NCI-H1930 (cell line): ENCODE data around the gene STEAP3.
A peak's percentile ranks its signal among the peaks of the same experiment; 100 is the strongest.
"Not testable (repeated sequence)": the region's sequence is repeated elsewhere in the genome, so short reads cannot be mapped to it uniquely, and the experiment has no call there.

Experiments
- DNase-seq, 2 experiments: peaks; one replicate each; lab custom pipeline; 2025; lab: John Stamatoyannopoulos, UW

STEAP3 gene

DNA sequence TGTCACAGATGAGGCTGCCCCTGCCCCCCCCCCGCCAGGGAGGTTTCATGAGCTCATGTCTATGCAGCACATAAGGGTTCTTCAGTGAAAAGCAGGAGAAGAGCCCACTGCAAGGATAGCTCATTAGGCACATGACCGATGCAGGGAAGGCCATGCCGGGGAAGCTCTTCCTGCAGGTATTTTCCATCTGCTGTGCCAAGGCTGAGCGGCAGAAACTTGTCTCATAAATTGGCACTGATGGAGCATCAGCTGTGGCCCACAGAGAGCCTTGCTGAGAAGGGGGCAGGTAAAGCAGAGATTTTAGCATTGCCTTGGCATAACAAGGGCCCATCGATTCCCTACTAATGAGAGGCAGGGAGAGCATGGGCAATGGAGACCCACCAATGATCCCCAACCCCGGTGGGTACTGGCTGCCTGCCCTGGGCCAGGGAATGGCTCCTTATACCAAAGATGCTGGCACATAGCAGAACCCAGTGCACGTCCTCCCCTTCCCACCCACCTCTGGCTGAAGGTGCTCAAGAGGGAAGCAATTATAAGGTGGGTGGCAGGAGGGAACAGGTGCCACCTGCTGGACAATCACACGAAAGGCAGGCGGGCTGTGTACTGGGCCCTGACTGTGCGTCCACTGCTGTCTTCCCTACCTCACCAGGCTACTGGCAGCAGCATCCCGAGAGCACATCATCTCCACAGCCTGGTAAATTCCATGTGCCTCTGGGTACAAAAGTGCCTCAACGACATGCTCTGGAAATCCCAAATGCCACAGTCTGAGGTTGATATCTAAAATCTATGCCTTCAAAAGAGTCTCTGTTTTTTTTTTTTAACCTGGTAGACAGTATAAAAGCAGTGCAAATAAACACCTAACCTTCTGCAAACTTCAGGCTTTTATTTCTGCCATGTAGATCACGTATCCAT is 41.4 kb downstream of the STEAP3 start:
- DNase-seq, result no peak

- no peak for DNase-seq
Measured at GRCh38 chr2:119265693-119266066, 42.0 kb downstream of the STEAP3 start.

- no peak for DNase-seq
Measured at GRCh38 chr2:119266091-119266589, 42.5 kb downstream of the STEAP3 start.

GRCh38 chr2:119267604-119268003 is 44.0 kb downstream of the STEAP3 start:
- no peak for DNase-seq

- no peak for DNase-seq
Measured at GRCh38 chr2:119276864-119277263, 53.2 kb downstream of the STEAP3 start.

- DNase-seq, result not testable (repeated sequence)
Measured at GRCh38 chr2:119278385-119278784, 54.8 kb downstream of the STEAP3 start.

GRCh38 chr2:119278946-119279345 is 55.3 kb downstream of the STEAP3 start:
- no peak for DNase-seq

GRCh38 chr2:119279666-119280065 is 56.0 kb downstream of the STEAP3 start:
- no peak for DNase-seq

DNA sequence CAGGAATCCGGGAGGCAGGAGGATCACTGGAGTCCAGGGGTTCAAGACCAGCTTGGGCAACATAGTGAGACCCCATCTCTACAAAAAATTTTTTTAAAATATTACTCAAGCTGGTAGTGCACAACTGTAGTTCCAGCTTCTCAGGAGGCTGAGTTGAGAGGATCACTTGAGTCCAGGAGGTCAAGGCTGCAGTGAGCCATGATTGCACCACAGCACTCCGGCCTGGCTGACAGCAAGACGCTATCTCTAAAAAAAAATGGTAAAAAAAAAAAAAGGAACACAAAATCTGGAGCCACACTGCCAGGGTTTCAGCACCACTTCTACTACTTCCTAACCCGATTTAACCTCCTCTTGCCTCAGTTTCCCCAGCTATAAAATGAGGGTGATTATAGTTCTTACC is 57.0 kb downstream of the STEAP3 start:
- DNase-seq, result no peak

DNA sequence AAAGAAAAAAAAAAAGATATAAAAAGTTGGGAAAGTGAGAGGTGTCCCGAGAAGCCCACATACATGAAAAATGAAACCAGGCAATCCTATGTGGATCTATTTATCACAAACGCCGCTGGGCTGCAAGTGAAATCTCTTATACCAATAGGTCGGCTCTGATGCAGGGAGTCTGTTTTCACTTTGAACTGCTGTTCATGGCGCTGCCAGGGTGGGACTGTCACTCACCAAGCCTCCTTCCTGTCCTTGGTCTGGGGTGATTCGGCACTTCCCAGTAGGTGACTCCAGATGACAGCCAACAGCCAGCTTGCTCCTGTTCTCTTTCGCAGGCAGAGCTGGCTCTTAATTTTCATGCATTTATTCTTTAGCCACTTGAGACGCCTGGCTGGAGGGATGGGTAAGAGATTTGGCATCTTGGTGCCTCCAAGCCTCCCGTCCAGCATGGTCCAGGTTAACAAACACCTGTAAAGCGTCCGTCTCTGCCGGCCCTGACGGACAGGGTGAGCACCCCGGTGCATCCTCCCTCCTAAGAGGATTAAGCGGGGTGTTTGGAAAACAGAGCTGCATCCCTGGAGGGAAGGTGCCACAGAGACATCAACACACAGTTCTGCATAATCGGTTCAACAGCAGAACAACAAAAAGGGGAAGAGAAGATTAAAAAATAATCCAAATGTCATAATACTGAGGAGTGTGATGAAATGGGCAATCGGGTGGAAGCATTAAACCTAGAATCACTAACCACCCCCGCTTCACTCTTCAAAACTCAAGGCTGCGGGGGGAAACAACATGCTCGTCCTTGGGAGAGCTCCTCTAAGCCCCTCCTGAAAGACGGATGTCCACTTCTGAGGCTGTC is 58.7 kb downstream of the STEAP3 start:
- no peak for DNase-seq

DNA sequence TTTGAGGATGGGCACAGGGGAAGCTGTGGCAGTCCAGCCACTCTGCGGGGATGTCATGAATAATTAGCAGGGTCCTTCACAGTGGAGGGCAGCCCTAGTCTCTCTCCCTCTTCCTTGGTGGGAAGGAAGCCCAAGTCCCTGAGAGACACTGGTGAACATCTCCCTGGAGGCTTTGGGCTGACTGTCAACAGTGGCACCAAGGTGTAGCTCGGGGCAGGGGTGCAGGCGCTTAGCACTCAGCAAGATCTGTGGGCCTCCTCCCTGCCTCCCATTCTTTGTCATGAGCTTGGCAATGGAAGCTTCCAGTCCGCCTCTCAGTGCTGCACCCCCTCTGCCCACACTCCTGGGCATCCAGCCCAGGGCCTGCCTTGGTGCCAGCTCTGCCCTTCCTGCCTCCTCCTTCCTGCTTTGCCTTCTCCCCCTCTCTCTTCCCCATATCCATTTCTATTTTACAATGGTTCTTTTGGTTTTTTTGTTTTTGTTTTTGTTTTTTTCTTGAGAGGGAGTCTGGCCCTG is 59.4 kb downstream of the STEAP3 start:
- DNase-seq, result no peak

DNA sequence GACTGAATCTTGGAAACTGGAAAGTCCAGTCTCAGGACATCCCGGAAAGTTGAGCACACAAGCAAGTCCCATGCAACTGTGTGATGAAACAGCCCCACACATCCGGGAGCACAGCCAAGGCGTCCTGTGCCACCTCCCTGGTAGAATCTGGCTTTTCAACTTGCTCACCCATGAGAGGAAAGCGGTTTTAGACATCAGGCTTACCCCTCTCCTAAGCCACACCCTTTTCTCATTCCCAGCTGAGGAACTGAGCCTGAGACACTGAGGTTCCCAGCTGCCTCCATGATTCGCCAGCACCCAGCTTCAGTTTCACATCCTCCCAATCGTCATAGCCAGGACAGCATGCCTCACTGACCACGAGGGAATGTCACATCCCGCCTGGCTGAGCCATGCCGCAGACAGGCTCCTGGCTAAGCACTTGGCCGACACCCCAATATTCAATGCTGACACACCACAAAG is 60.3 kb downstream of the STEAP3 start:
- no peak for DNase-seq

GRCh38 chr2:119286661-119287060 is 63.0 kb downstream of the STEAP3 start:
- DNase-seq, result no peak

GRCh38 chr2:119288576-119288975 is 64.9 kb downstream of the STEAP3 start:
- DNase-seq, result no peak

DNA sequence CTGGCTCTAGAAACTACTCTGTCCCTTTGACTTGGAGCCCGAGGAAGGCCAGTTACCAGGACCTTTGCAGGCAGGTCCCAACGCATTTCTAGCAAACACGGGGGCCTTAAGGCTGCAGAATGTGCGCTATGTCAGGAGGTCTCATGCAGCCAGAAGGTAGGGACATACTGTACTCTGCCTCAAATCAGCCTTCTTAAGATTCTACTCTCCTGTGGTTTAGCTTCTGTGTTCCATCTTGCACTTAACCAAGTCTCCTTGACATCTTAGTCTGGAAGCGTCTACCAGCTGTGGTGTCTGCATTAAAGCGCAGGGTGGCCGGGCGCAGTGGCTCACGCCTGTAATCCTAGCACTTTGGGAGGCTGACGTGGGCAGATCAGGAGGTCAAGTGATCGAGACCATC is 65.5 kb downstream of the STEAP3 start:
- DNase-seq, result no peak

GRCh38 chr2:119289642-119290041 is 66.0 kb downstream of the STEAP3 start:
- DNase-seq, result no peak

- peak; percentile 49 to 71 for DNase-seq
Measured at GRCh38 chr2:119290859-119291587, 67.4 kb downstream of the STEAP3 start.

GRCh38 chr2:119291588-119292167 is 68.0 kb downstream of the STEAP3 start:
- DNase-seq, result no peak

DNA sequence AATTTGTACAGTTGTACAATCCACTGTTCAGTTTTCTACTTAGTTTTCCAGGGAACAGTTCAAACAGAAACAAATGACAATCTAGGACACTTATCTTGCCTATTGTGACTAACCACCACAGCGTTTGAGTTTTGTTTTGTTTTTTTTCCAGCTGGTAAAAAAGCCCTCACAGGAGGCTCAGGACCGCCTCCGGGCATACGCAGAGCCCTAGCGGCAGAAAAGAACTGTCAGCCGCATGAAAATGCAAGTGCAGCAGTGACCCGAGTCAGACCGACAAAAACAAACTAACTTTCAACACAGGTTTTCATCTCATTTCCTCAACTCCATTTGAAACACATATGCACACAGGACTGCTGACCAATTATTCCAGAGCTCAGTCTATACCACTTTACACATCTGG is 68.6 kb downstream of the STEAP3 start:
- DNase-seq, result no peak

GRCh38 chr2:119293254-119293653 is 69.6 kb downstream of the STEAP3 start:
- DNase-seq, result no peak

DNA sequence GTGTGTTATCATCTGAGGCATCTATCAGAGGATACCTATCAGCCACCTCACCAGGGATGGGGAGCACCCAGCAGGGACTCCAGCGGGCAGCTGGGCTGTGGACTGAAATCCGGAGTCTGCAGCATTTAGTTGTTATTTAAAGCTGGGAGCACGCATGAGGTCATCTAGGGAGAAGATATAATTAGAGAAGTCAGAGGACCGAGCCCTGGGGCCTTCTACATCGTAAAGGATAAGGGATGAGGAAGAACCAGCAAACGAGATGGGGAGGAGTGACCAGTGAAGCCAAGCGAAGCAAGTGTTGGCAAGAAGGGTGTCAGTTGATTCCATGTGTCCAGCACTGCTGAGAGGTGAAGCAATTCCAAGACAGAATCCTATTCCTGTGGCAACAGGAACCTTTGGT is 70.3 kb downstream of the STEAP3 start:
- DNase-seq, result no peak
